HAP-1 (cell line): Measurements from ENCODE around the gene LAMA2.

Source experiments
- DNase-seq, 2 experiments: peaks; one replicate each; pipeline ENCODE4 v3.0.0-alpha.2; 2016 to 2020; ENCODE audit warnings: low spot score in 2 of 2
- H3K27me3 ChIP-seq: fragments of 250-450 bp; sonication (Bioruptor Pico); 2 replicates; pipeline ENCODE4 v1.5.1; 2020; ENCODE audit warnings: low read depth, mild to moderate bottlenecking, moderate library complexity
- H3K36me3 ChIP-seq: fragments of 250-450 bp; sonication (Bioruptor Pico); replicated peaks from 2 replicates; pipeline ENCODE4 v1.5.1; 2020; ENCODE audit warnings: mild to moderate bottlenecking
- H3K4me1 ChIP-seq: fragments of 250-450 bp; sonication (Bioruptor Pico); 2 replicates; pipeline ENCODE4 v1.5.1; 2020; ENCODE audit warnings: mild to moderate bottlenecking
- H3K4me3 ChIP-seq: fragments of 250-450 bp; sonication (Bioruptor Pico); 2 replicates; pipeline ENCODE4 v1.5.1; 2020; ENCODE audit warnings: mild to moderate bottlenecking, moderate library complexity
- H3K9me3 ChIP-seq: fragments of 250-450 bp; sonication (Bioruptor Pico); 2 replicates; pipeline ENCODE4 v1.5.1; 2020; ENCODE audit warnings: mild to moderate bottlenecking, moderate library complexity
- in situ Hi-C: fragments of 300-500 bp; cut with MboI; formaldehyde crosslinking; loops from 3 replicates; pipeline ENCODE4 v1.14.3; 2020; ENCODE audit warnings: low sequenced_read_pairs, inconsistent platforms, mixed read lengths

LAMA2 gene

DNA sequence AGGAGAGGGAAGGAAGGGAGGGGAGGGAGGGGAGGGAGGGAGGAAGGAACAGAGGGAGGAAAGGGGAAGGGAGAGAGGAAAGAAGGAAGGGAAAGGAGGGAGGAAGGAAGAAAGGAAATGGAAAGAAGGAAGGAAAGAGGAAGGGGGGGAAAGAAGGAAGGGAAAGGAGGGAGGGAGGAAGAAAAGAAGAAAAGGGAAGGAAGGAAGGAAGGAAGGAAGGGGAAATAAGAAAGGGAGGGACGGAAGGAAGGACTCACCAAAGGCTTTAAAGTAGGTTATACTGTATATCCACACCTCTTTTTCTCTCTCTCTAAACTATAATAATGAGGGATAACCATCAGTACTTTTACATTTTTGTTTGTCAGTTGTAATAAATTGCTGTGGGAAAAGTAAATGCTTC lies 502.2 kb downstream of the LAMA2 start:
- H3K4me3 ChIP-seq = no peak overlapping the region
- H3K9me3 ChIP-seq = no peaks in the 10 kb centered on the region
- in situ Hi-C loops = no loop called here
- DNase-seq = no peak
- H3K36me3 ChIP-seq = no peaks in the 10 kb centered on the region
- H3K4me1 ChIP-seq = no peaks in the 10 kb centered on the region; the same call in 1 of the 2 replicates
- H3K27me3 ChIP-seq = no peaks in the 10 kb centered on the region

DNA sequence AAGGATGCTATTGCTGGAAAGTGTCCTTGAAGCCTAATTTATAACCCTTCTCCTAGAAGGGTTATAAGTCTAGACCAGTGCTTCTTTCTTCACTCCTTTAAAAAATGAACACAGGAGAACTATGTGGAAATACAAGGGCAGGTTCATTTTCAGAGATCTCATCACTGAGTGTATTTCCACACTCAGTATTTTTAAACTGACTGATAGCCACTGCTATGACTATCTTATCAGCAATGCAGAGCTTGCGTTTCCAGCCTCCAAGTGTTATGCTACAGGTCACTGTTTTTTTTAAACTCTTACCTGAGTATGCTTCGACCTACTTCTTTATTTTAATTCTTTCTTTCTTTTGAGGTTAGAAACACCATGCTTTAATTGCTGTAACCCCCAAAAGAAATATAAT lies 508.0 kb downstream of the LAMA2 start:
- no peak for DNase-seq
- Histone ChIP-seq H3K4me1 (no peaks in the 10 kb centered on the region; the same call in 1 of the 2 replicates), H3K27me3 (no peaks in the 10 kb centered on the region), H3K9me3 (no peaks in the 10 kb centered on the region), H3K36me3 (no peaks in the 10 kb centered on the region), H3K4me3 (no peak overlapping the region)
- in situ Hi-C loops = no loop called here

DNA sequence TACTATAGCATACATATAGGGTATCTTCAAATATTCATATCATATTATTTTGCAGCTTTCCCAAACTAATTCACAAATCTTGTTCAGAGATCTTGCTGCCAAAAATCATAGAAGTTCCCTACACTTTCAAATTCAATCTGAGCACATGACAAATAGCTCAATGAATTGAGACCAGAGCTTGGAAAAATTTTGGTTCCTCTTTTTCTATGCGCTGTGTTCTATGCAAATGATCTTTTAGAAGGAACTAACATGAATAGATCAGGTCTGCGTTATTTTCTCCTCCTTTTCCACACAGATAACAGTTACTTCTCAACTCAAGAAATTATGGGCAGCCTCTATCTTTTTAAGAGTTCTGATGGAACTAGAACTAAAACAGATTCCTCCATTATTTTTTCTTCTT lies 510.7 kb downstream of the LAMA2 start:
- Histone ChIP-seq H3K9me3 (no peaks in the 10 kb centered on the region), H3K36me3 (no peaks in the 10 kb centered on the region), H3K4me1 (no peaks in the 10 kb centered on the region; the same call in 1 of the 2 replicates), H3K4me3 (no peak overlapping the region), H3K27me3 (no peaks in the 10 kb centered on the region)
- DNase-seq = no peak
- in situ Hi-C loops = no loop called here

DNA sequence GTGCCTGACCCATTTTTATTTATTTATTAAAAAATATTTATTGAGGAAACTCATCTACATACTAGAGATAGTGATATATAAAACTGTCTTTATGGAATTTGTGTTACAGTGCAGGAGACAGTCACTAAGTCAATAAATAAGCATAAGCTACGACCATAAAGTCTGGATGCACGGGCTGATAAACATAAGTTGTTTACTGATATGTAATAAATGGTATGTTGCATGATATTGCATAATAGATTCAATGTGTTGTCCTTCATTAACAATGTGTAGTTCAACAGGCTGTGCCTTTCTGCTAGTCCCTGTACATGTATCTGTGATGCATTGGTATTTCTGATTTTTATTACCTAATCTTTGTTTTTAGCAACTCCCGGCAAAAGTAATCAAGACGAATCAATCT lies 515.8 kb downstream of the LAMA2 start:
- H3K4me3 ChIP-seq = no peak overlapping the region
- DNase-seq = no peak

DNA sequence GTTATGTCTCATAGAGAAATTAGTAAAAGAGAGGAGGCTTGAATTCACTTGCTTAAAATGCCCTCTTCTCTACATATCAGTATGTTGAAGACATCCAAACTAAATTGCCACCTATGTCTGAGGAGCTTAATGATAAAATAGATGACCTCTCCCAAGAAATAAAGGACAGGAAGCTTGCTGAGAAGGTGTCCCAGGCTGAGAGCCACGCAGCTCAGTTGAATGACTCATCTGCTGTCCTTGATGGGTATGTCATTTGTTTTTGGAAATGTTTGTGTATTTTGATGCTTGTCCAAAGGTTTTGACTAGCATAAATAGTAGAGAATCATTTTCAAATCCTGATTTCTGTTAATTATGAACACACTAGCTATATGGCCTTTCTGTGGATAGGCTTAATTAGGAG lies 519.3 kb downstream of the LAMA2 start:
- in situ Hi-C loops = no loop called here
- Histone ChIP-seq H3K9me3 (no peaks in the 10 kb centered on the region), H3K4me1 (peaks cover 3% of the 10 kb centered on the region; the same call in 1 of the 2 replicates), H3K27me3 (no peaks in the 10 kb centered on the region), H3K4me3 (no peak overlapping the region), H3K36me3 (no peaks in the 10 kb centered on the region)
- DNase-seq = no peak

More for the DNA sequence above, 515.8 kb downstream of the LAMA2 start:
- Histone ChIP-seq H3K9me3 (no peaks in the 10 kb centered on the region), H3K4me1 (peaks cover 3% of the 10 kb centered on the region; the same call in 1 of the 2 replicates), H3K36me3 (no peaks in the 10 kb centered on the region), H3K27me3 (no peaks in the 10 kb centered on the region)
- in situ Hi-C loops = no loop called here

DNA sequence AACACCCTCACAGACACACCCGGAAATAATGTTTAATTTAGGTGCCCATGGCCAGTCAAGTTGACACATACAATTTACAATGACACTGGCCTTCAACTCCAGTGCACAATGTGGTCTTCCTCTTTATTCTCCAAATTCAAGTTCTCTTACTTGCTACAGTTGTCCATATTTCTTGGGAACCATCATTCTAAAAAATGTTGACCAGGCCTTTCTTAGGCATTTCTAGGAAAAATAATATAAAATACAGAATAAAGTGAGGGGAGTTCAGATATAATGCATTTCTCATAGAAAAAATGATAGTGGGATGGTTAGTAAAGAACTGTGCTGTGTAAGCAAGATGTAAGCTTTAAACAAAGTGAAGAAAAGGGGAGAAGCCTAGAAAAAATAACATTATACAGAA lies 528.2 kb downstream of the LAMA2 start:
- DNase-seq = no peak
- in situ Hi-C loops = no loop called here
- Histone ChIP-seq H3K27me3 (no peaks in the 10 kb centered on the region), H3K36me3 (no peaks in the 10 kb centered on the region), H3K4me3 (no peak overlapping the region), H3K9me3 (no peaks in the 10 kb centered on the region), H3K4me1 (no peaks in the 10 kb centered on the region)

DNA sequence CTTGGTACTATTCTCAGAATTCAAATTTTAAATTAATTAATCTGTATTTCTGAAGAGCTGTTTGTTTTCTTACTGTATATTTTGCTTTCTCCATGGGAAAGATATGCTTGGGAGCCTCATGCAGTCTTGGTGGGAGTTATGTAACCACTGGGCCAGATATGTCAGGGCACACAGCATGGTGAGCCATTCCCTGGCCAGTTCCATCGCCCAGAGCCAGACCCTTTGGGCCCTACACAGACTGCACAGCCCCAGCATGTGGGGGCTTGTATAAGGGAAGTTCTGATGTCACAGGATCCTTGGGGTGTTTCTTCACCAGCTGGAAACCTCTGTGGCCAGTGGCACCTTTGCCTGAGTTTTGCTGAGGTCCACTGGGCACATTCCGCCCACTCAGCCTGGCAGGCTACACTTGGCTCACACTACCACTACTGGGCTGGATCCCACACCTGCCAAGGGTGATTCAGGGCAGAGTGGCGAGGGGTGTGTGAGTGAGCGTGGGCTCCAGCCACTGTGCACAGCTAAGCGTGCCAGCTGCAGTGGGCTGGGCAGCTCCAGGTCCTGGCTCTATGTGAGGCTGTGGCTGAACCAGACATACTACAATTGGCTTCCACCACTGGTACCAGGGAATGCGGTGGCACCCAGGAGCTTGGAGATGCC lies 533.5 kb downstream of the LAMA2 start:
- Histone ChIP-seq H3K9me3 (no peaks in the 10 kb centered on the region), H3K4me1 (no peaks in the 10 kb centered on the region), H3K4me3 (no peak overlapping the region), H3K36me3 (no peaks in the 10 kb centered on the region), H3K27me3 (no peaks in the 10 kb centered on the region)
- DNase-seq = no peak
- in situ Hi-C loops = no loop called here

DNA sequence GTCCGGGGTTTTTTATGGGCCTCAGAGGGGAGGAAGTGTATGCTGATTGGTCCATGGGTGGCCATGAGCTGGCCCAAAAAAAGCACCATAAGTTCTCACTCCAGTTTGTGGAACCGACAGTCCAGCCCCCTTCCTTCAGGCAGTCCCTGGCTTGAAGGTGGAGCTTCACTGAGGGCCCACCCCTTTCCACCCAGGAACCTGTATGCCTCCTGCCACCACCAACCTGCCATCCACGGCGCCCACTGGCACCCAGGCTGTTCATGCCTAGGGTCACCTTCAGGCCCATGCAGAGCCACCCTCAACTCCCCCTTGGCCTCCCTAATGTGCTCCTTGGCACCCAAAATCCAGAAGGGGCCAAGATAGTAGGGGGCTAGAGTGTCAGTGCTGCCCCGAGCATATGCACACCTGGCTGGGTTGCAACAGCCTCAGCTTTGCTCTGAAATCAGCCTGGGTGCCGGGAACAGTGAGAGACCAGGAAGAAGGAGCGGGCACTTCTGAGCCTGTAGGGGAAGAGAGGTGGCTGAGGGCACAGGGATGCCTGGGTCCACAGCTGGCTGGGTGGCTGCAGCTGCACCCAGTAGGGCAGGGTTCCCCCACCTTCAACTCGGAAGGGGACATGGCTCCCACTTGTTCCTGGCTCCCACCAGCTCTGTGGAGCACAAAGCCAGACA lies 534.6 kb downstream of the LAMA2 start:
- in situ Hi-C loops = no loop called here
- no peak overlapping the region for H3K4me3 ChIP-seq
- no peaks in the 10 kb centered on the region for H3K36me3 ChIP-seq
- no peaks in the 10 kb centered on the region for H3K9me3 ChIP-seq
- no peaks in the 10 kb centered on the region for H3K27me3 ChIP-seq
- no peak for DNase-seq
- no peaks in the 10 kb centered on the region for H3K4me1 ChIP-seq

DNA sequence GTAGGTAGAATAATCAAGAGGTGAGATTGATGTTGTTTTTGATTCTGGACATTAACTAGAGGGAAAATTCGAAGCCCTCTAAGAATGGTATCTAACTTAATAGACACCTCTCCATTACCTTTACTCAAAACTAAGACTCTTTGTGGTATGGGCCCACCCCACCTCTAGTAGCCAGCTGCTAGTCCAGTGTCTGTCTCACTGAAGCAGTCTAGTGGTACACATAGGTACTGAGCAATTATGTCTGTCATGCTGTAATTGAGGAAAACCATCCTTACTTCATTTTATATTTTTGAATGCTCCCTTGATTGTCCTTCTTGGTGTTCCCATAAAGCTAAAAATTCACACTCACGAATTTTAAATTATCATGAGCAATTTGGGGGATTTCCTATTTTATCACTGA lies 536.4 kb downstream of the LAMA2 start:
- no peak overlapping the region for H3K4me3 ChIP-seq
- no peaks in the 10 kb centered on the region for H3K27me3 ChIP-seq
- H3K4me1 ChIP-seq = no peaks in the 10 kb centered on the region
- DNase-seq = no peak
- in situ Hi-C loops = no loop called here
- H3K9me3 ChIP-seq = no peaks in the 10 kb centered on the region
- no peaks in the 10 kb centered on the region for H3K36me3 ChIP-seq

DNA sequence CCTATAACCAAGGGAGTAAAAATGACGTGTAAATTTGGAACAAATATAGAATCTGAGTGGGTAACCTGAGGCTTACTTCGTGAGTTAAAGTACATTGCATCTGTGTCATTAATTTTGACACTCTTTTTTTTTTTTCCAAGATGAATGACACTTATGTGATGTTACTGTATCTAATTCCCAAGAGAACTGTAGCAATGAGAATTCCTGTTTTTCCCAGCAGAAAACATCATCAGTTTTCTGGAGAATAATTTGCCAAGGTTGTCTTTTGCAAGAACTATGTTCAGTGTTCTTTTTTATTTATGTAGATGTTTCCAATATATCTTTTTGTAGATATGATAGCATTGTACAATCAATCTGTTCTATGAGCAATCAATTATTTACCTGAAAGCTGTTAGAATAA lies 543.4 kb downstream of the LAMA2 start:
- in situ Hi-C loops = no loop called here
- H3K27me3 ChIP-seq = no peaks in the 10 kb centered on the region
- H3K9me3 ChIP-seq = no peaks in the 10 kb centered on the region
- H3K4me1 ChIP-seq = no peaks in the 10 kb centered on the region
- no peak for DNase-seq
- no peaks in the 10 kb centered on the region for H3K36me3 ChIP-seq
- H3K4me3 ChIP-seq = no peak overlapping the region

DNA sequence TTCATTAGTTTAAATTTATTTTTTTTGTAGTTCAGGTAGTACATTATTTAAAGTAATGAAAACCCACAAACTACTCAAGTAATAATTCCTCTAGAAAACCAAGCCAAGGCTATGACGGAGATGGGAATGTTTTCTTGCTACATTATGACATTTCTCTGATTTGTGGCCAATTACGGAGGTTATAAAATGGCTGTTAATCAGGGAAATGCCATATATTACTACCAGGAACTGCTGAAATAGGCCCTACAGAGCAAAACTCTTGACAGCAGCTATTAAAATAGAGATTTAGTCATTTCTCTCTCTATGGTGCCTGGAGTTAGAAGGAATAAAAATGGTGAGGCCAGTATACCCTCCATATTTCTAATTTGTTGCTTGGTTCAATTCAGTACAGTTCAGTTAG lies 547.0 kb downstream of the LAMA2 start:
- in situ Hi-C loops = no loop called here
- no peak for DNase-seq
- Histone ChIP-seq H3K4me3 (no peak overlapping the region), H3K9me3 (no peaks in the 10 kb centered on the region), H3K4me1 (no peaks in the 10 kb centered on the region), H3K27me3 (no peaks in the 10 kb centered on the region), H3K36me3 (no peaks in the 10 kb centered on the region)

DNA sequence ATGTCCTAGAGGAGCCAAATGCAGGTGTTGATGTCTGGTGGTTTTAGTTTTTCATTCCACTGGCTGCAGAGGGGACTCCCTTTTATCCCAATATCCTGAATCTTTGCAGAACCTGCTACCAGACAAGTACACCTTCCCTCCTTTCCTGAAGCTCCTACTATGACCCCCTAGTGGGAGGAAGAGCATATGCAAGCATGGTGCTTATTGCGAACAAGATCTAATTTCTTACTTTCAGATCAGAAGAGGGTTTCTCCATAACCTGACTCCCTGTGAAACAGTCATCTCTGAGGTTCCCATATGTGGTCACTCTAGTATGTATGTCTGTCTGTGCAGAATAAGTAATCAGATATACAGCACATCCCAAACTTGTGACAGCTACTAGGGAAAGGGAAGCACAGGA lies 549.8 kb downstream of the LAMA2 start:
- peak in 1 of 2 experiments; percentile 30 for DNase-seq
- H3K9me3 ChIP-seq = no peaks in the 10 kb centered on the region

DNA sequence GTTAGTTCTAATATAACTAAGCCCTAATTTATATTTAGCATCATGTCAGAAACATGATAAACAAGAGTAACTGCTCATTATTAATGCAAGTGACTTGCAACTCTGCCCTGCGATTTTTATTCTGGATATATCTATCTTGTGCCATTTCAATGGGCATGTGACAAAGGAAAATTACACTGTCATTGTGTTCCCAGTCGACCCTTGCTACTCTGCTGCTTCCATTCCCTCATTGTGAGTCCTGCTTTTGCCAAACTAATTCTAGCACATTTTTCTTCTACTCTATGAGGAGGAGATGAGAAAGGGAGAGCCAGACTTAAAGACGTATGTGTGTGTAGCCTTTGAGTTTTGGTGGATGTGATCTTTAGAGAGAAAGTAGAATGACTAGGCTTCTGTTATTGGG lies 551.2 kb downstream of the LAMA2 start:
- Histone ChIP-seq H3K36me3 (no peaks in the 10 kb centered on the region), H3K27me3 (no peaks in the 10 kb centered on the region), H3K9me3 (no peaks in the 10 kb centered on the region), H3K4me3 (no peak overlapping the region), H3K4me1 (peaks cover 7% of the 10 kb centered on the region)
- in situ Hi-C loops = no loop called here
- no peak for DNase-seq

More for the DNA sequence above, 549.8 kb downstream of the LAMA2 start:
- in situ Hi-C loops = no loop called here
- no peak overlapping the region for H3K4me3 ChIP-seq
- no peaks in the 10 kb centered on the region for H3K27me3 ChIP-seq
- H3K36me3 ChIP-seq = no peaks in the 10 kb centered on the region
- H3K4me1 ChIP-seq = no peaks in the 10 kb centered on the region

DNA sequence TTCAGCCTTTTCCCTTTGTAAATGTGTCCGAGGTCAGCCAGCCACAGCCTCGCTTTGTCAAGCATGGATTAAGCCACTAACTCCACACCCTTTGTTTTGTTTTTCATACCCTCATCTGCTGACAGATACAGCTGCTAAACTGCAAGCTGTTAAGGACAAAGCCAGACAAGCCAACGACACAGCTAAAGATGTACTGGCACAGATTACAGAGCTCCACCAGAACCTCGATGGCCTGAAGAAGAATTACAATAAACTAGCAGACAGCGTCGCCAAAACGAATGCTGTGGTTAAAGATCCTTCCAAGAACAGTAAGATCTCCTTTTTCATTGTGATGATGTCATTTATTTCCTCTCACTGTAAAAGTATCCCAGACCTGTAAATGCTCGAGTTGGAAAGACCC lies 557.8 kb downstream of the LAMA2 start:
- in situ Hi-C loops = no loop called here
- Histone ChIP-seq H3K4me3 (no peak overlapping the region), H3K27me3 (no peaks in the 10 kb centered on the region), H3K4me1 (peaks cover 25% of the 10 kb centered on the region), H3K36me3 (no peaks in the 10 kb centered on the region), H3K9me3 (no peaks in the 10 kb centered on the region)
- DNase-seq = peak; percentile 80 to 97
